ENCODE data around the gene CYP4A11.

DNA sequence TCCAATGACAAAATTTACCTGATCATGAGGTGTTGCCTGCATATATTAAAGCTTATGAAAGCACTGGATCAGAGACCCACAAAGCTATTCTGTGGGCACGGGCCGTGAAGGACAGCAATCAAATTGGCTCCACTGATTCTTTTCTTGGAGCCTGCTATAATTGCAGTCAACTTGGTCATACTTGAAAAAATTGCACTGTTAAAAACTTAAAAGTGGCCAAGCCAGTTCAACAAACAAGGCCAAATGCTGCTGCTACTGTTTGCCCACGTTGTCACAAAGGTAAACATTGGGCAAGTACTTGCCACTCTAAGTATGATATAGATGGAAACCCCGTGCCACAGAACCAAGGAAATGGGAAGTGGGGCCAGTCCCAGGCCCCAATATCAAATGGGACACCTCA lies 37.8 kb downstream of the CYP4A11 start:
- TF ChIP-seq, protein P1, sequence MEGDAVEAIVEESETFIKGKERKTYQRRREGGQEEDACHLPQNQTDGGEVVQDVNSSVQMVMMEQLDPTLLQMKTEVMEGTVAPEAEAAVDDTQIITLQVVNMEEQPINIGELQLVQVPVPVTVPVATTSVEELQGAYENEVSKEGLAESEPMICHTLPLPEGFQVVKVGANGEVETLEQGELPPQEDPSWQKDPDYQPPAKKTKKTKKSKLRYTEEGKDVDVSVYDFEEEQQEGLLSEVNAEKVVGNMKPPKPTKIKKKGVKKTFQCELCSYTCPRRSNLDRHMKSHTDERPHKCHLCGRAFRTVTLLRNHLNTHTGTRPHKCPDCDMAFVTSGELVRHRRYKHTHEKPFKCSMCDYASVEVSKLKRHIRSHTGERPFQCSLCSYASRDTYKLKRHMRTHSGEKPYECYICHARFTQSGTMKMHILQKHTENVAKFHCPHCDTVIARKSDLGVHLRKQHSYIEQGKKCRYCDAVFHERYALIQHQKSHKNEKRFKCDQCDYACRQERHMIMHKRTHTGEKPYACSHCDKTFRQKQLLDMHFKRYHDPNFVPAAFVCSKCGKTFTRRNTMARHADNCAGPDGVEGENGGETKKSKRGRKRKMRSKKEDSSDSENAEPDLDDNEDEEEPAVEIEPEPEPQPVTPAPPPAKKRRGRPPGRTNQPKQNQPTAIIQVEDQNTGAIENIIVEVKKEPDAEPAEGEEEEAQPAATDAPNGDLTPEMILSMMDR (IDR thresholded peaks at IDR 0.05), result no peak
- no peak for TF ChIP-seq POLR2A (IDR thresholded peaks at IDR 0.05)
